ENCODE results near the gene RAB21. TPM values are rescaled to one million over a fixed set of nuclear protein-coding genes. Genes with fewer than 3 reads are reported as not detected.

RAB21 gene, protein sequence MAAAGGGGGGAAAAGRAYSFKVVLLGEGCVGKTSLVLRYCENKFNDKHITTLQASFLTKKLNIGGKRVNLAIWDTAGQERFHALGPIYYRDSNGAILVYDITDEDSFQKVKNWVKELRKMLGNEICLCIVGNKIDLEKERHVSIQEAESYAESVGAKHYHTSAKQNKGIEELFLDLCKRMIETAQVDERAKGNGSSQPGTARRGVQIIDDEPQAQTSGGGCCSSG
- 50.9 and 61.4 TPM in 2 replicates for total RNA-seq (2016; rRNA removed; fragmentation: Illumina TruSeq; extraction: Trizol)
- 5.0 and 6.4 TPM in 2 replicates for total RNA-seq (2016; cell fraction: cytosol; rRNA removed; fragmentation: Illumina TruSeq; extraction: Trizol; ENCODE audit: low read depth)
- 48.1 and 51.5 TPM in 2 replicates for total RNA-seq (2016; cell fraction: insoluble cytoplasmic fraction; rRNA removed; fragmentation: Illumina TruSeq; extraction: Trizol)
- total RNA-seq (2016; cell fraction: membrane; rRNA removed; fragmentation: Illumina TruSeq; extraction: Trizol) = 24.0 and 24.1 TPM in 2 replicates
- 27.0 and 31.0 TPM in 2 replicates for total RNA-seq (2016; cell fraction: nucleus; rRNA removed; fragmentation: Illumina TruSeq; extraction: Trizol)
- 4.4 and 7.1 TPM in 2 replicates for polyA plus RNA-seq (2011; rRNA removed)
- polyA plus RNA-seq (2011; cell fraction: cytosol; rRNA removed) = 1.4 and 3.0 TPM in 2 replicates
- polyA plus RNA-seq (2011; cell fraction: nucleus; rRNA removed) = 1.9 and 2.6 TPM in 2 replicates
- 28.2 and 34.0 TPM in 2 replicates for polyA plus RNA-seq (2012)
- 2.3 and 3.9 TPM in 2 replicates for polyA plus RNA-seq (2016; cell fraction: cytosol; fragmentation: Illumina TruSeq; extraction: Trizol; ENCODE audit: low read depth)
- 45.7 and 53.5 TPM in 2 replicates for polyA plus RNA-seq (2016; cell fraction: insoluble cytoplasmic fraction; fragmentation: Illumina TruSeq; extraction: Trizol; ENCODE audit: low read depth)
- 10.3 and 12.3 TPM in 2 replicates for polyA plus RNA-seq (2016; cell fraction: membrane; fragmentation: Illumina TruSeq; extraction: Trizol; ENCODE audit: low read depth)
- 27.4 and 31.2 TPM in 2 replicates for polyA plus RNA-seq (2016; cell fraction: nucleus; fragmentation: Illumina TruSeq; extraction: Trizol; ENCODE audit: insufficient read depth, low read depth)
- 1.8 and 6.6 TPM in 2 replicates for polyA minus RNA-seq (2011; rRNA and poly(A)+ RNA removed; ENCODE audit: low replicate concordance)
- polyA minus RNA-seq (2011; cell fraction: cytosol; rRNA and poly(A)+ RNA removed) = 7.7 and 16.0 TPM in 2 replicates
- 9.7 and 15.2 TPM in 2 replicates for polyA minus RNA-seq (2011; cell fraction: nucleus; rRNA and poly(A)+ RNA removed)
- Bru-seq, nascent RNA = percentile 93 among the genes with signal in this experiment
- percentile 93 among the genes with signal in this experiment for BruChase-seq, experiment 1, labeled RNA remaining after a 6-hour chase
- BruChase-seq, experiment 2, labeled RNA remaining after a 2-hour chase = percentile 90 among the genes with signal in this experiment
- long read RNA-seq, experiment 1, full-length matches to known transcripts = 1 of 7 reads
- long read RNA-seq, experiment 1, partial matches to known transcripts = 0 of 7 reads
- long read RNA-seq, experiment 1, other reads (novel, unspliced or antisense) = 6 of 7 reads
- long read RNA-seq, experiment 2, full-length matches to known transcripts = 8 of 54 reads
- long read RNA-seq, experiment 2, partial matches to known transcripts = 0 of 54 reads
- long read RNA-seq, experiment 2, other reads (novel, unspliced or antisense) = 46 of 54 reads

DNA sequence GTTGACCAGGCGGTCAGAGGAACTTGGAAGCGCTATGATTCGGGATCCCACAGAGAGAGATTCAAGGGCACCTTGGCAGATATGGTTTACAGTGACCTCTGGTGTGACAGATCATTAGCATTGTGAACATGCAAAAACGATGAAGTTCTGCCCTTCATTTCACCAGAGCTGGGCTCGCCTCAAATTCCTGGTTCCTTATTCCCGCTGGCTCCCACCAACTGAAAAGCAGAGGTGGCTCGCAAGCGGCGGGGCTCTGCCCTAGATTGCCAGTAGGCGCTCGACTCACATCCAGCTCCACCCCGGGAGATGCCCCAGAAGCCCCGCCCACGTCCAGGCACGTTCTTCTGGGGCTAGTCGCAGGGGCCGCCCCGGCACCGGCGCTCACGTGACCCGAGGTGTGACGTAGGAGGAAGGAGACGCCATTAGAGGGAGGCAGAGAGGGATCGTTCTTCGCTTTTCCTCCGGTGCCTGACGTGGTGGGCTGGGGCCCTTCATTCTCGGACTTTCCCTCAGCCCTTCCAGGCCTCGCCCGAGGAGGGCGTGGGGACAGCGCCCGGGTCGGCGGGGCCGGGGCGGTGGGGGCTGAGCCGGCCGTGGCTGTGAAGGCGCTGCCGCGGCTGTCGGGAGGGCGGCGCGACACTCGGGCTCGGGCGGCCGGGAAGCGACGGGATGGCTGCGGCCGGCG is at the start of gene RAB21:
TSS of gene RAB21 (plus strand) at position 403 of the 685 bp plus-strand sequence. CDS start at position 670, 267 bp downstream.
- Histone ChIP-seq H3K9ac (ENCODE audit: insufficient read depth, low read depth, low read length) (peak within 1 kb of the TSS; percentile 92), H3K4me1 (ENCODE audit: insufficient read depth, low read length) (peaks cover 40% of the 10 kb centered on the region), H2AFZ (ENCODE audit: low read length) (peak within 1 kb of the TSS; percentile 89), H3K27ac (ENCODE audit: extremely low read length, insufficient read depth, low read length) (peak within 1 kb of the TSS; percentile 83), H4K20me1 (ENCODE audit: insufficient read depth, low read length) (peaks cover 18% of the 10 kb centered on the region), H3K79me2 (ENCODE audit: insufficient read depth, low read length) (peaks cover 46% of the 10 kb centered on the region), H3K4me2 (ENCODE audit: low read depth, low read length) (peak within 1 kb of the TSS; percentile 87), H3K9me3 (ENCODE audit: low read length) (no peaks in the 10 kb centered on the region), H3K4me3 (replicated peaks in 1 of 3; ENCODE audit: insufficient read depth in 1 of 3, low read depth in 2 of 3, low read length in 3 of 3) (peak within 1 kb of the TSS; percentile 92 to 99 (median 97)), H3K27me3 (ENCODE audit: control insufficient read depth in 1 of 2, insufficient read depth in 2 of 2, low read length in 2 of 2) (no peaks in the 10 kb centered on the region; a peak in 2 of 5 replicates), H3K36me3 (replicated peaks in 1 of 2; ENCODE audit: control insufficient read depth in 1 of 2, insufficient read depth in 2 of 2, low read length in 2 of 2) (peaks cover 2 to 3% of the 10 kb centered on the region in 2 experiments; a peak in 2 of 5 replicates)
- in situ Hi-C loops (cut with HindIII; ENCODE audit: extremely low pct_ligation_motif_present, low pct_unique_long_range_greater_than_20kb) = loop anchor here (5.0 to 10.0 kb wide), 2 partner anchors 92 to 340 kb away; partner anchors contain the start of genes THAP2 and ZFC3H1
- intact Hi-C loops (cut with micrococcal nuclease; ENCODE audit: unreplicated experiment) = no loop called here
- ATAC-seq = peak; percentile 99
- CTCF ChIA-PET (ENCODE audit: low intra/inter-chr PET ratio, low total read pairs) = no interaction called here
- no TSS peak for BruUV-seq (replicated peaks)
- WGBS (ENCODE audit: low lambda C conversion rate) = 2% methylated on average over 11 of the region's 56 CpGs
- DNase-seq (ENCODE audit: low spot score) = peak; percentile 94
- POLR2A ChIA-PET = interaction anchor here (0.6 to 1.6 kb wide), 14 partner anchors 8 to 316 kb away, joined by 3 to 17 read pairs (median 4); partner anchors contain the start of genes TBC1D15, THAP2, TMEM19 and ZFC3H1
- FAIRE-seq = peak; percentile 73
- TF ChIP-seq ZNF678 (CRISPR knock-in tag; IDR thresholded peaks at IDR 0.05) (no peak), ZNF563 (CRISPR knock-in tag; IDR thresholded peaks at IDR 0.05) (0 out of 2 replicates have a peak, but pooled peaks have one; percentile 66), KMT2A (CRISPR knock-in tag; IDR thresholded peaks at IDR 0.05) (peak; percentile 90), POLR2G (IDR thresholded peaks at IDR 0.05; ENCODE audit: low read depth, low read length) (peak; percentile 92), PHF8 (CRISPR knock-in tag; IDR thresholded peaks at IDR 0.05) (peak; percentile 90), HDAC1 (CRISPR knock-in tag; IDR thresholded peaks at IDR 0.05) (peak; percentile 88), FOSL1 (CRISPR knock-in tag; IDR thresholded peaks at IDR 0.05; ENCODE audit: borderline replicate concordance) (no peak), ZSCAN20 (CRISPR knock-in tag; IDR thresholded peaks at IDR 0.05; ENCODE audit: borderline replicate concordance) (0 out of 2 replicates have a peak, but pooled peaks have one; percentile 55), EEA1 (CRISPR knock-in tag; IDR thresholded peaks at IDR 0.05; ENCODE audit: borderline replicate concordance) (no peak), ZNF232 (CRISPR knock-in tag; IDR thresholded peaks at IDR 0.05; ENCODE audit: borderline replicate concordance) (peak; percentile 52; the same call in 1 of the 2 replicates), ZNF230 (CRISPR knock-in tag; IDR thresholded peaks at IDR 0.05) (0 out of 2 replicates have a peak, but pooled peaks have one; percentile 31), ZNF790 (CRISPR knock-in tag; IDR thresholded peaks at IDR 0.05; ENCODE audit: borderline replicate concordance) (peak; percentile 82; the same call in 1 of the 2 replicates), GABPB1 (CRISPR knock-in tag; IDR thresholded peaks at IDR 0.05) (peak; percentile 82), BRD4 (CRISPR knock-in tag; IDR thresholded peaks at IDR 0.05) (0 out of 2 replicates have a peak, but pooled peaks have one; percentile 30), ZNF24 (IDR thresholded peaks at IDR 0.05) (no peak)
- TF ChIP-seq, protein P1, sequence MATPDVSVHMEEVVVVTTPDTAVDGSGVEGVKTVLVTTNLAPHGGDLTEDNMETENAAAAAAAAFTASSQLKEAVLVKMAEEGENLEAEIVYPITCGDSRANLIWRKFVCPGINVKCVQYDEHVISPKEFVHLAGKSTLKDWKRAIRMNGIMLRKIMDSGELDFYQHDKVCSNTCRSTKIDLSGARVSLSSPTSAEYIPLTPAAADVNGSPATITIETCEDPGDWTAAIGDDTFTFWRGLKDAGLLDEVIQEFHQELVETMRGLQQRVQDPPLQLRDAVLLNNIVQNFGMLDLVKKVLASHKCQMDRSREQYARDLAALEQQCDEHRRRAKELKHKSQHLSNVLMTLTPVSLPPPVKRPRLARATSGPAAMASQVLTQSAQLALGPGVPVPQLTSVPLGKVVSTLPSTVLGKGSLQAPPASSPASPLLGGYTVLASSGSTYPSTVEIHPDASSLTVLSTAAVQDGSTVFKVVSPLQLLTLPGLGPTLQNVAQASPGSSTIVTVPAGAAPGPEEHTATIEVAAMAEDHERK (CRISPR knock-in tag; IDR thresholded peaks at IDR 0.05; ENCODE audit: low read depth) = 0 out of 2 replicates have a peak, but pooled peaks have one; percentile 40

Measured in HepG2 (cell line).